SU-DHL-6 (cell line): ENCODE results near the gene SERBP1.
"Not testable (repeated sequence)": the region's sequence is repeated elsewhere in the genome, so short reads cannot be mapped to it uniquely, and the experiment has no call there.

Experiments
- H2AFZ ChIP-seq: fragments of 200-600 bp; sonication (generic); 2 replicates; pipeline ENCODE4 v1.6.1; 2014; ENCODE audit warnings: low read depth, mild to moderate bottlenecking, moderate library complexity, mixed read lengths, antibody characterized with exemption, low read length; ENCODE audit not compliant: severe bottlenecking
- H3F3A ChIP-seq: fragments of 200-600 bp; shearing (Covaris generic); 2 replicates; pipeline ENCODE4 v1.6.0; 2016; ENCODE audit warnings: antibody characterized with exemption, mild to moderate bottlenecking; ENCODE audit not compliant: insufficient read depth
- H3K27ac ChIP-seq: fragments of 200-600 bp; sonication (generic); 2 replicates; pipeline ENCODE4 v1.5.1; 2016; ENCODE audit warnings: low read depth, mild to moderate bottlenecking, low read length, moderate library complexity, mixed read lengths
- H3K27me3 ChIP-seq: fragments of 200-600 bp; sonication (generic), shearing (Covaris generic); 2 replicates; pipeline ENCODE4 v1.6.0; 2014; ENCODE audit warnings: mild to moderate bottlenecking, low read length
- H3K36me3 ChIP-seq: fragments of 200-600 bp; sonication (generic); 2 replicates; pipeline ENCODE4 v1.6.1; 2014; ENCODE audit warnings: mild to moderate bottlenecking, low read length, mixed read lengths
- H3K4me2 ChIP-seq: fragments of 300-600, 200-600 bp; shearing (Covaris generic), sonication (generic); 2 replicates; pipeline ENCODE4 v1.6.0; 2014; ENCODE audit warnings: low read length, low read depth, mild to moderate bottlenecking; ENCODE audit not compliant: poor library complexity, severe bottlenecking
- H3K4me3 ChIP-seq: fragments of 200-600 bp; sonication (generic); 2 replicates; pipeline ENCODE4 v1.5.1; 2014; ENCODE audit warnings: antibody characterized with exemption, low read length, mild to moderate bottlenecking, mixed read lengths; ENCODE audit not compliant: insufficient read depth, poor library complexity, severe bottlenecking
- H3K79me2 ChIP-seq: fragments of 200-600 bp; sonication (generic); 2 replicates; pipeline ENCODE4 v1.6.1; 2014; ENCODE audit warnings: mild to moderate bottlenecking, low read length, moderate library complexity; ENCODE audit not compliant: insufficient read depth
- H3K9ac ChIP-seq: fragments of 200-600 bp; sonication (generic); 2 replicates; pipeline ENCODE4 v1.7.0; 2014; ENCODE audit warnings: mild to moderate bottlenecking, low read length
- H3K9me2 ChIP-seq: fragments of 200-600 bp; sonication (generic); replicated peaks from 2 replicates; pipeline ENCODE4 v1.6.1; 2014; ENCODE audit warnings: low read length; ENCODE audit not compliant: insufficient read depth
- H3K9me3 ChIP-seq: fragments of 200-600 bp; sonication (generic); 2 replicates; pipeline ENCODE4 v1.6.1; 2014; ENCODE audit warnings: low read length, mixed read lengths; ENCODE audit not compliant: insufficient read depth
- H4K20me1 ChIP-seq: fragments of 200-600 bp; sonication (generic); 2 replicates; pipeline ENCODE4 v1.6.1; 2014; ENCODE audit warnings: low read depth, mild to moderate bottlenecking, antibody characterized with exemption, low read length, moderate library complexity, mixed read lengths
- CTCF ChIP-seq: fragments of 200-600 bp; sonication (generic); IDR thresholded peaks from one replicate; pipeline ENCODE4 v1.5.1; 2017; ENCODE audit warnings: antibody characterized with exemption, mild to moderate bottlenecking, low read length, moderate library complexity; ENCODE audit not compliant: insufficient read depth, poor library complexity, severe bottlenecking
- EZH2phosphoT487 ChIP-seq: fragments of 200-600 bp; sonication (generic), shearing (Covaris generic); conservative IDR thresholded peaks from 2 replicates; pipeline ENCODE4 v1.6.1; 2018; ENCODE audit warnings: mild to moderate bottlenecking, antibody characterized with exemption, low read length, moderate library complexity, mixed read lengths

Gene SERBP1

GRCh38 chr1:67414574-67414973, 15.6 kb downstream of the SERBP1 start:
- Histone ChIP-seq H3F3A (peaks cover 25% of the 10 kb centered on the region), H2AFZ (no peak overlapping the region), H4K20me1 (peaks cover 76% of the 10 kb centered on the region), H3K4me2 (no peak overlapping the region), H3K27ac (no peak overlapping the region), H3K27me3 (no peaks in the 10 kb centered on the region), H3K9me3 (no peaks in the 10 kb centered on the region), H3K36me3 (peaks cover 78% of the 10 kb centered on the region), H3K79me2 (peaks cover 61% of the 10 kb centered on the region), H3K9me2 (no peaks in the 10 kb centered on the region), H3K9ac (no peak overlapping the region), H3K4me3 (no peak overlapping the region)
- TF ChIP-seq CTCF (no peak), EZH2phosphoT487 (no peak)

GRCh38 chr1:67413101-67413500, 17.1 kb downstream of the SERBP1 start:
- Histone ChIP-seq H3K79me2 (peaks cover 46% of the 10 kb centered on the region), H3K36me3 (peaks cover 63% of the 10 kb centered on the region), H3F3A (peaks cover 33% of the 10 kb centered on the region), H4K20me1 (peaks cover 62% of the 10 kb centered on the region)
- not testable (repeated sequence) for H3K4me2 ChIP-seq, H3K9me3 ChIP-seq, H3K9ac ChIP-seq, H3K27me3 ChIP-seq, H3K9me2 ChIP-seq, H2AFZ ChIP-seq, H3K27ac ChIP-seq, H3K4me3 ChIP-seq

GRCh38 chr1:67408148-67408547, 22.1 kb downstream of the SERBP1 start:
- peaks cover 32% of the 10 kb centered on the region for H3K36me3 ChIP-seq
- peaks cover 61% of the 10 kb centered on the region for H3F3A ChIP-seq
- no peak for TF ChIP-seq EZH2phosphoT487
- TF ChIP-seq CTCF: no peak
- H3K9ac ChIP-seq: no peak overlapping the region
- H3K4me2 ChIP-seq: no peak overlapping the region
- H3K79me2 ChIP-seq: 0 out of 2 replicates have a peak, but pooled peaks cover 5% of the 10 kb centered on the region
- no peak overlapping the region for H2AFZ ChIP-seq
- H3K27ac ChIP-seq: no peak overlapping the region
- H4K20me1 ChIP-seq: peaks cover 34% of the 10 kb centered on the region; the same call in 1 of the 2 replicates
- H3K27me3 ChIP-seq: no peaks in the 10 kb centered on the region
- H3K9me2 ChIP-seq: no peaks in the 10 kb centered on the region
- H3K9me3 ChIP-seq: no peaks in the 10 kb centered on the region
- no peak overlapping the region for H3K4me3 ChIP-seq

- no peak for TF ChIP-seq EZH2phosphoT487
- TF ChIP-seq CTCF: no peak
- no peak overlapping the region for H3K4me3 ChIP-seq
- no peaks in the 10 kb centered on the region for H3K9me3 ChIP-seq
- 0 out of 2 replicates have a peak, but pooled peaks cover 5% of the 10 kb centered on the region for H3K79me2 ChIP-seq
- peaks cover 28% of the 10 kb centered on the region for H3K36me3 ChIP-seq
- peaks cover 66% of the 10 kb centered on the region for H3F3A ChIP-seq
- H3K4me2 ChIP-seq: no peak overlapping the region
- no peak overlapping the region for H3K27ac ChIP-seq
- no peaks in the 10 kb centered on the region for H3K27me3 ChIP-seq
- no peak overlapping the region for H3K9ac ChIP-seq
- H3K9me2 ChIP-seq: no peaks in the 10 kb centered on the region
- H2AFZ ChIP-seq: no peak overlapping the region
- H4K20me1 ChIP-seq: peaks cover 34% of the 10 kb centered on the region; the same call in 1 of the 2 replicates
These were observed 22.7 kb downstream of the SERBP1 start for GRCh38 chr1:67407498-67407897.
